ENCODE results near the gene TRMT44. TPM values are rescaled to one million over a fixed set of nuclear protein-coding genes. Genes with fewer than 3 reads are reported as not detected.
A peak's percentile ranks its signal among the peaks of the same experiment; 100 is the strongest.

The TRMT44 gene
- total RNA-seq, 1 donor from 2014 or later: 24.2 TPM

GRCh38 chr4:8438743-8439142 lies 1.8 kb upstream of the TRMT44 start:
- no peaks in the 10 kb centered on the region for H3K9me3 ChIP-seq
- no peaks in the 10 kb centered on the region for H3K36me3 ChIP-seq
- H3K4me3 ChIP-seq: peak overlapping the region; percentile 99
- ATAC-seq: no peak
- no peaks in the 10 kb centered on the region for H3K27me3 ChIP-seq
- intact Hi-C loops (cut with DNase I): no loop called here
- H3K4me1 ChIP-seq: peaks cover 74% of the 10 kb centered on the region
- no peak for TF ChIP-seq CTCF (IDR thresholded peaks at IDR 0.05)
- DNase-seq: peak; percentile 65
- H3K27ac ChIP-seq: peak overlapping the region; percentile 97

- DNase-seq (no peak), ATAC-seq (no peak)
- TF ChIP-seq CTCF (IDR thresholded peaks at IDR 0.05): no peak
- peak overlapping the region; percentile 99 for H3K4me3 ChIP-seq
- peak overlapping the region; percentile 97 for H3K27ac ChIP-seq
- H3K27me3 ChIP-seq: no peaks in the 10 kb centered on the region
- H3K36me3 ChIP-seq: no peaks in the 10 kb centered on the region
- peaks cover 74% of the 10 kb centered on the region for H3K4me1 ChIP-seq
- no peaks in the 10 kb centered on the region for H3K9me3 ChIP-seq
- intact Hi-C loops (cut with DNase I): no loop called here
Measured at GRCh38 chr4:8439168-8439567, 1.4 kb upstream of the TRMT44 start.

- peaks cover 67% of the 10 kb centered on the region for H3K4me1 ChIP-seq
- no peak for TF ChIP-seq CTCF (IDR thresholded peaks at IDR 0.05)
- H3K27me3 ChIP-seq: no peaks in the 10 kb centered on the region
- peak overlapping the region; percentile 99 for H3K4me3 ChIP-seq
- H3K36me3 ChIP-seq: no peaks in the 10 kb centered on the region
- no peak for DNase-seq
- H3K9me3 ChIP-seq: no peaks in the 10 kb centered on the region
- peak; percentile 50 for ATAC-seq
- peak overlapping the region; percentile 97 for H3K27ac ChIP-seq
- intact Hi-C loops (cut with DNase I): no loop called here
Measured at GRCh38 chr4:8439914-8440491, 574 bp upstream of the TRMT44 start.

GRCh38 chr4:8441499-8442091 lies 1.0 kb downstream of the TRMT44 start:
- H3K4me1 ChIP-seq: peaks cover 53% of the 10 kb centered on the region

GRCh38 chr4:8442596-8443358 lies 2.2 kb downstream of the TRMT44 start:
- Histone ChIP-seq H3K9me3 (no peaks in the 10 kb centered on the region), H3K36me3 (peaks cover 18% of the 10 kb centered on the region), H3K4me3 (no peak overlapping the region), H3K4me1 (peaks cover 41% of the 10 kb centered on the region), H3K27me3 (no peaks in the 10 kb centered on the region), H3K27ac (no peak overlapping the region)
- intact Hi-C loops (cut with DNase I): no loop called here
- ATAC-seq: no peak
- no peak for TF ChIP-seq CTCF (IDR thresholded peaks at IDR 0.05)
- no peak for DNase-seq

More at GRCh38 chr4:8441499-8442091, 1.0 kb downstream of the TRMT44 start:
- no peaks in the 10 kb centered on the region for H3K27me3 ChIP-seq
- no peaks in the 10 kb centered on the region for H3K9me3 ChIP-seq
- no peak for TF ChIP-seq CTCF (IDR thresholded peaks at IDR 0.05)
- H3K27ac ChIP-seq: peak overlapping the region; percentile 97
- DNase-seq (no peak), ATAC-seq (no peak)
- intact Hi-C loops (cut with DNase I): no loop called here
- H3K4me3 ChIP-seq: peak overlapping the region; percentile 99
- H3K36me3 ChIP-seq: peaks cover 7% of the 10 kb centered on the region

Data from upper lobe of right lung (tissue), 1 donor.